IMR-90 (cell line): Measurements from ENCODE around the gene ARF1. TPM values are rescaled to one million over a fixed set of nuclear protein-coding genes. Genes with fewer than 3 reads are reported as not detected.

Experiments
- ATAC-seq: fragments of 200-7000 bp; cut with Tn5 transposase; 2 replicates; pipeline ENCODE4 v1.9.1; 2020; ENCODE audit warnings: low read depth, mild to moderate bottlenecking, moderate library complexity
- BruUV-seq: library from RNA; stranded (reverse); fragments of 400-500 nt; replicated peaks from 2 replicates; lab custom pipeline; 2021; lab: Mats Ljungman, UMichigan
- CTCF ChIA-PET: fragments of 300-600 bp; formaldehyde crosslinking; extraction: SDS; loops from one replicate; lab custom pipeline; 2021; ENCODE audit warnings: antibody characterized with exemption; lab: Yijun Ruan, JAX
- POLR2A ChIA-PET: fragments of 300-600 bp; sonication (Branson Sonifier 250); formaldehyde crosslinking; loops from one replicate; lab custom pipeline; 2022; ENCODE audit warnings: antibody characterized with exemption; ENCODE audit not compliant: unreplicated experiment; lab: Charles Lee
- DNase-seq: peaks from one replicate; pipeline ENCODE4 v3.0.0; 2013
- H2AFZ ChIP-seq: replicated peaks from 2 replicates; pipeline ENCODE3; 2013; ENCODE audit warnings: low read length, mild to moderate bottlenecking; ENCODE audit not compliant: poor library complexity
- H2AK5ac ChIP-seq: 2 replicates; pipeline ENCODE4 v1.6.1; 2013; ENCODE audit warnings: low read depth, low read length, inconsistent platforms
- H2AK9ac ChIP-seq: replicated peaks from 2 replicates; pipeline ENCODE3; 2013; ENCODE audit warnings: mild to moderate bottlenecking, low read depth, low read length, moderate library complexity; ENCODE audit not compliant: poor library complexity
- H2BK120ac ChIP-seq: 2 replicates; pipeline ENCODE4 v1.6.1; 2013; ENCODE audit warnings: low read depth, low read length, inconsistent platforms
- H2BK15ac ChIP-seq: 3 replicates; pipeline ENCODE4 v1.6.1; 2013; ENCODE audit warnings: low read depth, low read length, inconsistent platforms
- H2BK20ac ChIP-seq: 2 replicates; pipeline ENCODE4 v1.6.1; 2013; ENCODE audit warnings: low read depth, mild to moderate bottlenecking, inconsistent platforms, low read length, moderate library complexity
- H2BK5ac ChIP-seq: 2 replicates; pipeline ENCODE4 v1.6.1; 2013; ENCODE audit warnings: mild to moderate bottlenecking, low read depth, low read length, inconsistent platforms; ENCODE audit not compliant: poor library complexity, severe bottlenecking
- H3K14ac ChIP-seq: replicated peaks from 2 replicates; pipeline ENCODE4 v1.6.1; 2013; ENCODE audit warnings: low read depth, low read length, inconsistent platforms
- H3K18ac ChIP-seq: 2 replicates; pipeline ENCODE4 v1.6.1; 2013; ENCODE audit warnings: low read depth, low read length, control low read depth
- H3K23ac ChIP-seq: 2 replicates; pipeline ENCODE4 v1.6.1; 2013; ENCODE audit warnings: low read depth, low read length, inconsistent platforms
- H3K27ac ChIP-seq: 2 replicates; pipeline ENCODE4 v1.5.1; 2013; ENCODE audit warnings: mild to moderate bottlenecking, control low read depth, low read length; ENCODE audit not compliant: insufficient read depth
- H3K27me3 ChIP-seq: 2 replicates; pipeline ENCODE4 v1.6.1; 2013; ENCODE audit warnings: low read length; ENCODE audit not compliant: control insufficient read depth, insufficient read depth
- H3K36me3 ChIP-seq: 2 replicates; pipeline ENCODE4 v1.6.1; 2013; ENCODE audit warnings: low read length, mixed read lengths; ENCODE audit not compliant: control insufficient read depth, insufficient read depth
- H3K4ac ChIP-seq: 2 replicates; pipeline ENCODE4 v1.6.1; 2013; ENCODE audit warnings: low read depth, low read length, inconsistent platforms
- H3K4me1 ChIP-seq: 2 replicates; pipeline ENCODE4 v1.6.1; 2013; ENCODE audit warnings: low read length, mixed read lengths; ENCODE audit not compliant: control insufficient read depth, insufficient read depth
- H3K4me2 ChIP-seq: 2 replicates; pipeline ENCODE4 v1.6.1; 2013; ENCODE audit warnings: low read depth, mild to moderate bottlenecking, control low read depth, low read length, moderate library complexity
- H3K4me3 ChIP-seq: 2 replicates; pipeline ENCODE4 v1.5.1; 2013; ENCODE audit warnings: low read depth, mild to moderate bottlenecking, control low read depth, low read length, moderate library complexity; ENCODE audit not compliant: insufficient read depth
- H3K56ac ChIP-seq: 2 replicates; pipeline ENCODE4 v1.6.1; 2013; ENCODE audit warnings: low read length, inconsistent platforms; ENCODE audit not compliant: insufficient read depth; ENCODE audit errors: extremely low read depth
- H3K79me1 ChIP-seq, 2 experiments: 2 replicates each; pipeline ENCODE4 v1.6.1; 2013; ENCODE audit warnings: low read length in 2 of 2, inconsistent platforms in 1 of 2, low read depth in 1 of 2
- H3K9ac ChIP-seq: 2 replicates; pipeline ENCODE4 v1.6.1; 2013; ENCODE audit warnings: low read depth, low read length, control low read depth
- H3K9me1 ChIP-seq: 2 replicates; pipeline ENCODE4 v1.6.1; 2013; ENCODE audit warnings: low read length, inconsistent platforms; ENCODE audit not compliant: insufficient read depth
- H3K9me3 ChIP-seq: 2 replicates; pipeline ENCODE4 v1.6.1; 2013; ENCODE audit warnings: low read length; ENCODE audit not compliant: control insufficient read depth, insufficient read depth
- H4K20me1 ChIP-seq: 2 replicates; pipeline ENCODE4 v1.6.1; 2013; ENCODE audit warnings: low read length, inconsistent platforms; ENCODE audit not compliant: insufficient read depth
- H4K5ac ChIP-seq: 2 replicates; pipeline ENCODE4 v1.6.1; 2013; ENCODE audit warnings: mild to moderate bottlenecking, low read depth, low read length, control low read depth
- H4K8ac ChIP-seq, 2 experiments: 2 replicates each; pipeline ENCODE4 v1.6.1; 2013; ENCODE audit warnings: low read depth in 2 of 2, low read length in 2 of 2, control low read depth in 1 of 2, inconsistent platforms in 1 of 2
- H4K91ac ChIP-seq: 2 replicates; pipeline ENCODE4 v1.6.1; 2013; ENCODE audit warnings: low read depth, low read length, inconsistent platforms; ENCODE audit not compliant: insufficient read depth
- BHLHE40 ChIP-seq: fragments of 150-350 bp; IDR thresholded peaks from 2 replicates; pipeline ENCODE4 v1.6.1; 2016; ENCODE audit warnings: mild to moderate bottlenecking, low read depth, low read length
- CHD1 ChIP-seq: IDR thresholded peaks from 2 replicates; pipeline ENCODE4 v1.6.1; 2012; ENCODE audit warnings: low read depth, low read length, improper control_type of control experiment
- MAFK ChIP-seq: IDR thresholded peaks from 2 replicates; pipeline ENCODE4 v1.6.1; 2012; ENCODE audit warnings: low read depth, low read length, improper control_type of control experiment
- RAD21 ChIP-seq: IDR thresholded peaks from 2 replicates; pipeline ENCODE4 v1.6.1; 2012; ENCODE audit warnings: low read length, improper control_type of control experiment
- RFX5 ChIP-seq: IDR thresholded peaks from 2 replicates; pipeline ENCODE4 v1.8.0; 2012; ENCODE audit warnings: low read depth, mild to moderate bottlenecking, low read length, moderate library complexity
- WGBS, 2 experiments: methylation state at CpG; one replicate each; pipeline versions ENCODE4 v1.1.5 to v1.1.7; 2013; ENCODE audit warnings: missing lambda C conversion rate in 2 of 2; ENCODE audit not compliant: insufficient read length in 1 of 2; ENCODE audit errors: extremely low coverage in 2 of 2; 5-methylcytosine and 5-hydroxymethylcytosine counted together
- dilution Hi-C: fragments of 300-500 bp; cut with HindIII; formaldehyde crosslinking; loops from one replicate; pipeline ENCODE4 v1.14.3; 2018; ENCODE audit warnings: low sequenced_read_pairs; ENCODE audit not compliant: unreplicated experiment
- in situ Hi-C: fragments of 300-500 bp; cut with MboI; formaldehyde crosslinking; loops from 3 replicates; pipeline ENCODE4 v1.14.3; 2019; ENCODE audit warnings: low sequenced_read_pairs, inconsistent platforms, mixed read lengths
- intact Hi-C: fragments of 100-400 bp; cut with micrococcal nuclease; formaldehyde crosslinking; loops from 2 replicates; pipeline ENCODE4 v1.10.0; 2022
- polyA plus RNA-seq, 3 experiments: library from polyadenylated mRNA; depleted of rRNA; stranded (reverse); fragments of >200 nt; gene quantifications; 2 replicates each; pipeline ENCODE4 v1.2.3, GENCODE V29; 2012; ENCODE audit warnings: low replicate concordance in 1 of 3
- total RNA-seq: library from RNA; depleted of rRNA; stranded (reverse); fragments of >200 nt; gene quantifications from 2 replicates; pipeline ENCODE4 v1.2.3, GENCODE V29; 2012

The ARF1 gene
- total and polyA plus RNA-seq, 2 of the 4 experiments (the other 2 are of a cell fraction) = 330 to 1,100 TPM

DNA sequence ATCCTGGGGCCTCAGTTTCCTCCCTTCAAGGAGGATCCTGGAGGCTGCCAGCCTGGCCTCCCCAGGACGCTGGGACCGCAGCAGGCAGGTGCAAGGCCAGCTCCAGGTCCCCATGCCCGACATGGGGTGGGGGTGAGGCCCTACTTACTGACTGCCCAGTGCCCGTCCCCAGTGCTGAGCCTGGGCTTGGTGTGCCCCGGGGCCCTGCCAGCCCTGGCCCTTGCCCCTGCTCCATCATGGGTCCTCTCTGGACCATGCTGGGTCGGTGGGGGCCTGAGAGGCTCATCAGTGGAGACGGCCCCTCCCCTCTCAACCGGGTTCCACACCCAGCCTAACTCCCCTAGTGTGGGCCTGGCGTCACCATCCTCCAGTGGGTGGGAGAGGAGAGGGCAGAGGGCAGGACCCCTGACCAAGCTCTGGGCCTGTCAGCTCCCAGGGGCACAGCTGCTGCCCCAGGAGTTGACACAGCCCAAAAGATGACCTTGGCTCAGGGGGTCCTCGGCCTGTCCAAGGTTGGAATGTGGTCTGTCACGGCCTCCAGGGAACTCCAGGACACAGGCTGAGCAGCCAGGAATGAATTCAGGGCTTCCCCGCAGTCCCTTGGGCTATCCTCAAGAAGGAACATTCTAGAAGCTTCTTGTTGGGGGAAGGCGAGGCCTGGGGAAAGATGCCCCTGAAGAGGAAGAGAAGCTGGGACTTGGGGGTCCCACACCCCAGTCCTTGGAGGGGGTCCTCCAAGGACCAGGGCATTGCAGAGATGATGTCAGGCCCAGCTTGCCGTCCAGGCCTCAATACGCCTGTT, 17.6 kb upstream of the ARF1 start:
- H2AFZ ChIP-seq = peak overlapping the region; percentile 51
- H2BK15ac ChIP-seq = no peak overlapping the region
- H2AK5ac ChIP-seq = no peak overlapping the region
- H3K4me1 ChIP-seq = peaks cover 2% of the 10 kb centered on the region; the same call in 1 of the 2 replicates
- H3K36me3 ChIP-seq = no peaks in the 10 kb centered on the region
- H3K4me3 ChIP-seq = no peak overlapping the region
- H2AK9ac ChIP-seq = no peak overlapping the region
- no peaks in the 10 kb centered on the region for H3K79me1 ChIP-seq
- intact Hi-C loops = no loop called here
- TF ChIP-seq CHD1 = no peak
- no peak for TF ChIP-seq BHLHE40
- no peak for TF ChIP-seq MAFK
- no peak for TF ChIP-seq RFX5
- TF ChIP-seq RAD21 = no peak
- WGBS, 2 experiments = no CpG with 5 or more reads among the region's 15 CpGs
- H4K20me1 ChIP-seq = no peaks in the 10 kb centered on the region
- no peak overlapping the region for H4K8ac ChIP-seq
- no peak overlapping the region for H3K4me2 ChIP-seq
- H3K9me3 ChIP-seq = peaks cover under 1% of the 10 kb centered on the region; the same call in 1 of the 2 replicates
- H2BK20ac ChIP-seq = no peak overlapping the region
- H3K27me3 ChIP-seq = peaks cover 50% of the 10 kb centered on the region
- no peak overlapping the region for H3K4ac ChIP-seq
- no peak for DNase-seq
- H3K9ac ChIP-seq = no peak overlapping the region
- dilution Hi-C loops = no loop called here
- no peak overlapping the region for H3K14ac ChIP-seq
- H4K5ac ChIP-seq = no peak overlapping the region
- no peak overlapping the region for H3K18ac ChIP-seq
- ChIA-PET CTCF (no interaction called here), POLR2A (no interaction called here)
- in situ Hi-C loops = no loop called here
- H3K27ac ChIP-seq = no peak overlapping the region
- H3K56ac ChIP-seq = no peak overlapping the region
- H2BK5ac ChIP-seq = no peak overlapping the region
- no peak overlapping the region for H4K91ac ChIP-seq
- no peaks in the 10 kb centered on the region for H3K9me1 ChIP-seq
- no peak overlapping the region for H3K23ac ChIP-seq
- no TSS peak for BruUV-seq
- no peak overlapping the region for H2BK120ac ChIP-seq
- no peak for ATAC-seq
